GM08714 (cell line): ENCODE measurements around the gene CDH7.

ENCODE experiments used
- H3K4me3 ChIP-seq: fragments of 200-500 bp; sonication (Bioruptor generic); 2 replicates; pipeline ENCODE4 v1.5.1; 2014; ENCODE audit warnings: mild to moderate bottlenecking, low read length, inconsistent platforms
- ZNF274 ChIP-seq: IDR thresholded peaks from 2 replicates; pipeline ENCODE4 v1.6.1; 2012; ENCODE audit warnings: mild to moderate bottlenecking, low read depth, low read length

Gene CDH7, protein sequence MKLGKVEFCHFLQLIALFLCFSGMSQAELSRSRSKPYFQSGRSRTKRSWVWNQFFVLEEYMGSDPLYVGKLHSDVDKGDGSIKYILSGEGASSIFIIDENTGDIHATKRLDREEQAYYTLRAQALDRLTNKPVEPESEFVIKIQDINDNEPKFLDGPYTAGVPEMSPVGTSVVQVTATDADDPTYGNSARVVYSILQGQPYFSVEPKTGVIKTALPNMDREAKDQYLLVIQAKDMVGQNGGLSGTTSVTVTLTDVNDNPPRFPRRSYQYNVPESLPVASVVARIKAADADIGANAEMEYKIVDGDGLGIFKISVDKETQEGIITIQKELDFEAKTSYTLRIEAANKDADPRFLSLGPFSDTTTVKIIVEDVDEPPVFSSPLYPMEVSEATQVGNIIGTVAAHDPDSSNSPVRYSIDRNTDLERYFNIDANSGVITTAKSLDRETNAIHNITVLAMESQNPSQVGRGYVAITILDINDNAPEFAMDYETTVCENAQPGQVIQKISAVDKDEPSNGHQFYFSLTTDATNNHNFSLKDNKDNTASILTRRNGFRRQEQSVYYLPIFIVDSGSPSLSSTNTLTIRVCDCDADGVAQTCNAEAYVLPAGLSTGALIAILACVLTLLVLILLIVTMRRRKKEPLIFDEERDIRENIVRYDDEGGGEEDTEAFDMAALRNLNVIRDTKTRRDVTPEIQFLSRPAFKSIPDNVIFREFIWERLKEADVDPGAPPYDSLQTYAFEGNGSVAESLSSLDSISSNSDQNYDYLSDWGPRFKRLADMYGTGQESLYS

GRCh38 chr18:65750389-65751154, at the start of gene CDH7:
Gene CDH7 (plus strand): TSS chr18:65751012. CDS start chr18:65762843, 11,831 bp downstream.
- peak within 1 kb of the TSS; percentile 27 for H3K4me3 ChIP-seq
- no peak for TF ChIP-seq ZNF274

DNA sequence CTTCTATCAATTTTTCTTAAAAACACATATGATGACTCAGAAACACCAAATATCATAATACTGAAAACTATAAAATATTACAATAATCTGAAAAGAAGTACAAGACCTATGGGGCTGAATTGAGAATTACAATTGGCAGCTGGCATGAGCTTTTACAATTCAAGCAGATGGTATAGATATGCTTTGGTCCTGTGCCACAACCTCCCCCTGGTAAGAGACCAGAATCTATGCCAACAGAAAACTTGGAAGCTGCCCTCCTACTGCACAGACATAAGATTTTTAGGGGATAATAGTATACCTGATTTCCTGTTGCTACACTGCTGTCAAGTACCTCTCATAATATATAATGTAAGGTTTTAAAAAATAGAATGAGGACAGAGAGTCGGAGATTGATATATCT, 46.8 kb upstream of the CDH7 start:
- no peak for TF ChIP-seq ZNF274
- H3K4me3 ChIP-seq: no peak overlapping the region

GRCh38 chr18:65706646-65707045, 44.2 kb upstream of the CDH7 start:
- H3K4me3 ChIP-seq: no peak overlapping the region
- TF ChIP-seq ZNF274: no peak

GRCh38 chr18:65711493-65711892, 39.3 kb upstream of the CDH7 start:
- no peak for TF ChIP-seq ZNF274

DNA sequence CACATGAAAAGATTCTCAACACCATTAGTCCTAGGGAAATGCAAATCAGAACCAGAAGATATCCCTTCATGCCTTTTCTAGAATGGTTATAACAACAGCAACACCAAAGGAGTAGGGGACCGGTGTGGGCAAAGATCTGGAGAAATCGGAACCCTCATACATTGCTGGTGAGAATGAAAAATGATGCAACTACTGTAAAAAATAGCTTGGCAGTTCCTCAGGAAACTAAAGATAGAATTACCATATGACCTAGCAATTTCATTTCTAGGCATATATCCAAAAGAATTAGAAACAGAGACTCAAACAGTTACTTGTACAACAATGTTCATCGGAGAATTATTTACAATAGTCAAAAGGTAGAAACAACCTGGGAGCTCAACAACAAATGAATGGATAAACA, 29.2 kb upstream of the CDH7 start:
- no peak overlapping the region for H3K4me3 ChIP-seq
- TF ChIP-seq ZNF274: no peak

More at GRCh38 chr18:65711493-65711892, 39.3 kb upstream of the CDH7 start:
- H3K4me3 ChIP-seq: no peak overlapping the region

- H3K4me3 ChIP-seq: no peak overlapping the region
- TF ChIP-seq ZNF274: no peak
Measured at GRCh38 chr18:65725251-65726050, 25.4 kb upstream of the CDH7 start.

DNA sequence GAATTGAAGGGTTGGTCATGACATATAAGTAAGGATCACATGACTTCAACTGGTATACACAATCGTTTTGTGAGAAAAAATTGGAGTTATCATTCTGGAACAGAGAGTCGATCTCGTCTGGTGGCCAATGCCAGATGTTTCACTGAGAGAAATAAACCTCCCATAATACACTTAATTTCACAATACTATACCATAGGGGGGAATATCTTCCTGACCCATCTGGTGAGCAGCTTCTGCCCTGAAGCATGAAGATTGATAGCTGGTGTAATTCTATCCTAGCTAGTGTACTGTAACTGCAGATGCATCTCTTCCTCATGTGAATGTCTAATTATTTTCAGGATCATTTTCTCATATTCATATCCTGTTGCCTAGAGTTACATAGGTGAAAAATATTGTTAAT, 15.7 kb upstream of the CDH7 start:
- H3K4me3 ChIP-seq: no peak overlapping the region
- TF ChIP-seq ZNF274: no peak

DNA sequence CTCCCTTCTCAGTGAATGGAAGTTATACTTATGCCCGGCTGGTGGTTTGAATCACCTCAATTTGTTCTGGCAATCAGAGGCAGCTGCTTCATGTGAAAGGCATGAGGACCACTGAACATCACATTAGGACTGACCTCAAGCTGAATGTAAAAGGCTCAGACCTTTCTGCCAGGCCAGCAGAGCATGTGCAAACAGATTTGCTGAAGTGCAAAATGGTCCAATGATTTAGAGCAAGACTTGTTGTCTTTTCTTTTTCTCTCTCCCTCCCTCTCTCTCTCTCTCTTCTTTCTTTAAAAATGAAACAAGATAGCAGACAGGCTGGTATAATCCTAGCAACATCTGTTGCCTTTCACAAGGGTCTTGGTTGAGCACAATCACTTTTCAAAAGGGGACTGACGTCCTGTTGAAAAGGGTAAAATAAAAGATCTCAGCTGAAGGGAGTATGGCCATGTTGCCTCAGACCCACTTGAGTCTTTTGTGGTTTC, 13.3 kb upstream of the CDH7 start:
- no peak overlapping the region for H3K4me3 ChIP-seq
- TF ChIP-seq ZNF274: no peak

DNA sequence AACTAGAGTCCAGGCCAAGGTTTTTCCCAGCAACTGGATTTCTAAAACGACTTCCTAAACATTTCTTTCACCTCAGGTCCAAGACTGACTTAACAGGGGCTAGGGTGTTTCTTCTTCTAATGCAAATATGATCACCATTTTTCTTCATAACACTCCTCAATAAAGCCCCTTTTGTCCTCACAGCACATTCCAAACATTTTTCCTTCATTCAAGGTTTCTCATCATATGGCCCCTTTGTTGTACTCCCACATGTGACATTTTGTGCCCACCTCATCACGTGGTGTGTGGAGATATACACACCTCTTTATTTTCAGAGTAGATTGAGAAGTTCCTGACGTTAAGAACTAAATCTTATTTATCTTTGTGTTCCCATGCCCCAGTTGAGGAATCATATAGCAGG, 3.9 kb upstream of the CDH7 start:
- no peak overlapping the region for H3K4me3 ChIP-seq
- TF ChIP-seq ZNF274: no peak

DNA sequence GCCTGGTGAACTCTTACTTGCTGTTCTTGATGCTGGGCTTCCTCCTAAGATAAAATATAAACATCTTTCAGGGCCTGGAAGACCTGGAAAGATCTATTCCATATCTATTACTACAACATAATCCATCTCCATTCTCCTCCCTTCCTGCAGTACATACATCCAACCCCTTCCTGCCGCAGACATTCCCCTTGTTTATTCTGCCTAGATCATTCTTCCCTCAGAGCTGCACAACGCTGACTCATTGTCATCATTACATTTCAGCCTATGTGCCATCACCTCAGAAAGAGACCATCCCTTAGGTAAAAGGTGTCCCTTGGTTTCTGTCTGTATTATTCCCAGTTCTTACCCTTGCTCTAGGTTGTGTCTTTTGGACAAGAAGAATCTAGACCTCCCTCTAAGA, 2.5 kb upstream of the CDH7 start:
- no peak for TF ChIP-seq ZNF274
- no peak overlapping the region for H3K4me3 ChIP-seq

GRCh38 chr18:65749841-65750240, 971 bp upstream of the CDH7 start:
- H3K4me3 ChIP-seq: peak overlapping the region; percentile 27; the same call in 1 of the 2 replicates
- TF ChIP-seq ZNF274: no peak

- no peak for TF ChIP-seq ZNF274
- H3K4me3 ChIP-seq: no peak overlapping the region; the same call in 1 of the 2 replicates
Measured at GRCh38 chr18:65751155-65752085, 608 bp downstream of the CDH7 start.
